HG03095 (cell line): ENCODE data around the gene HOXB3.

Experiments
- ATAC-seq: cut with Tn5 transposase; IDR thresholded peaks from one replicate; pipeline ENCODE4 v1.9.1; 2021; ENCODE audit warnings: moderate library complexity; ENCODE audit not compliant: unreplicated experiment

HOXB3 gene

DNA sequence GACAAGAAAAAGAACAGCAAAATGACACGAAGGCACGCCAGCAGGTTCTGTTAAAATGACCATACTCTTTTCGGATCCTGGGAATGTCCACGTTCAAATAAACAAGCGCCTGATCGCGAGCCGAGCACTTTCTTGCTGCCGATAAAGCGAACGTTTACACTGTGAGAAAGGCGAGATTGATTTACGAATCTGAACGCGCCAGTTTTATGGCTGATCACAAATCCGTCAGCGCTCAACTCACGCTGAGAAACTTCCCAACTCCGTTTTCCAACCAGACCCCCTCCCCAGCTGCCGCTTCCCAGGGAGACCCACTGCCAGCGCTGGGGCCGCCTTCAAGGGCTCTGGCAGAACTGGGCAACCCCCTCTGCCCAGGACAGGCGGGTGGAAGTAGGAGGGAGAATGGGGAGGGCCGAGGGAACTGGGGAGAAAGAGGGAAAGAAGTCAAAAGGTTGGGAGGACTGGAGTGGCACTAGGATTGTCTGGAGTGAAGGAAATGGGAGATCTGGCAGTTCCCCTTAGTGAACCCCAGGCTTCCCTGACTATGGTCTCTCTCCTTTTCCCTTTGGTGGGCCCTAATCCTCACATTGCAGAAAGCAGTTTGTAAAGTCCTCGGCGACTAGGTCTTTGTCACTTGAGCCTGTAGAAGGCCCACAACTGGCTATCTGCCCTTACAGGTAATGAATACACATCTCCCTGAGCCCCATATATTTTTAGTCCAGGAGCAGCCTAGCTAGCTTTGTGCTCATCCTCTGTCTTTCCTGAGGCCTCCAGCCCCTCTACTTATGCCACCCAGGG, 18.8 kb downstream of the HOXB3 start:
- ATAC-seq = no peak

GRCh38 chr17:48570325-48571023, 19.6 kb downstream of the HOXB3 start:
- no peak for ATAC-seq

DNA sequence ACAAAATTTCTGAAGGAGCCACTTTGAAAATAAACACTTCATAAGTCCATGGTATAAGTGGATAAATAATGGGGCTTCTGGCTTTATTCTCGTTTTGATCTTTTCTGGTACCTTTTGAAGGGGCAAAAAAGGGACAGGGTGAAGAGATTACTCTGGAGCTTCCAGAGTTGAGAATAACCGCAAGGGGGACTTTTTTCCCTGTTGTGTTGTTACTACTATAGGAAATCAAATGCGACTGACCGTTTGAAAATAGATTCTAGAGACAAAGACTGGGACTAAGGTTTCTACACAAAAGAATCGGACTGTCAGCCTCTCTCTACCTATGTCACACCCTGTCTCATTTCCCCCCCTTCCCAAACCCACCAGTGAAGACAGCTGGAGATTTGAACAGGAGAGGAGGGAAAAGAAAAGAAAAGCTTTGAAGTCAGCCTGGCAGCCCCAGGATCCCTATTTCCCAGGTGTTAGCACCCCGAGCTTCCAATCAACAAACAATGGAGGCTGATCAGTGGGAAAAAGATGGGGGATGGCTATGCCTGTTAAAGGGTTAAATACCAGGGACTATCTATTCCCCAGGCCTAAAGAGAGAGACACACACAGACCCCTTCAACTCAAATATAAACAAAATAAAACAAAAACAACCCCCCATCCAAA, 20.2 kb downstream of the HOXB3 start:
- ATAC-seq = no peak

- no peak for ATAC-seq
These were observed 20.8 kb downstream of the HOXB3 start for GRCh38 chr17:48569240-48569582.

DNA sequence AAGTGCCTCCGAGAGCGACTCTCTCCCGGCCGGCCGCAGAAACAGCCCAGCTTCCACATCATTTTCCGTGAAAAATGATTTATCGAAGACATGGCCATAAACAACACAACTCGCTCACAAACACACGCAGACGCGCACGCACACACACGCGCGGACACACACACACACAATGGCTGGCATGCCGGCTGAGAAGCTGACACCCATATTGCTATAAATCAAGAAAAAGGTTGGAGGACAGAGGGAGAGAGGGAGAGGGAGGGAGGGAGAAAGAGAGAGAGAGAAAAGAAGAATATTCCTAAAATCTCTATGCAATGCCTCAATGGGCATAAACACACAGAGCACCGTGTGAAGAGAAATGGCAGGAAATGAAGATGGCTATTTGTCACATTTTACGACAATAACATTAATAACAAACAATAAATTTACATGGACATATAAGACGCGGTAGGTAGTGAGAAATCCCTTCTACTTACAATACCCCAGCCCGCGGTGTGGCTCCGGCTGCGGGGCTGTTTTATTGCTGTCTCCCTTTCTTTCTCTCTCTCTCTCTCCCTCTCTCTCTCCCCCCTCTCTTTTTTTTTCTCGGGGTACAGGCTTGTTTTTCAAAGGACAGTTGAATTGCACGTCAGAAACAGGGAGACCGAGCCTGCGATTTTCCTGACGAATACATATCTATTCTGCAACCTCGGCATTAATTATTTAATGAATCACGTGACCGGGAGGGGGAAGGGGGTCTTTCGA, 21.4 kb downstream of the HOXB3 start:
- no peak for ATAC-seq

DNA sequence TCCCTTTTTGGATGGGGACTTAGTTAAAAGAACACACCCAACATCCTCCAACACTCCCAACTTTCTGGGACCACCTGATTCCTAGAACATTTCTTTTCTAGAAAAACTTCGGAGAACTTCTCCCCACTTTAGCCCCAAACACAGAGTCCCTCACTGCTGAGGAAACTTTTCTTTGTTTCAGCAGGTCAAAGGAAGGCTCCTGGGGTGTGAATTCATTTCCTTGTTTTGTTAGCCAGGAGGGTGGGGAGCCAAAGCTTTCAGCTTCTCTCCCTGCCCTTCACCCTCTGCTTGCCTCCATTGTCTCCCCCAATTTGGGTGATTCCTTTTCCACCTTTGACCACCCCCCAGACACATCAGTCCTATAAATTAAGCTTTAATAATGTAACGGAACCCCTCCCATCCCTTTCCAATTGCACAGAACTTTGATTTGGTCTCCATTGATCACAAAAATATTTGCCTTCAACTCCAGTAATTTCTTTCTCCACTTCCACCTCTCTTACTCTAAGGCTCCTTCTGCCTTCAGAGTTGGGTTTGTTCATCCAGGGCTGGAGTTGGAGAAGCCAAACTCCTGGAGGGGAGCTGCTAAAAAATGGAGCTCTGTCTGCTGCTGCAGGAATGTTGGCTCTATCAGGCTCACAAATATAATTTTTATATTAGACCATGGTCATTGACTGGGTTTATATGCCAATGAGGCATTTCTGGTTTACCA, 22.2 kb downstream of the HOXB3 start:
- no peak for ATAC-seq

GRCh38 chr17:48567209-48567608, 22.8 kb downstream of the HOXB3 start:
- ATAC-seq = no peak

GRCh38 chr17:48566717-48567116, 23.3 kb downstream of the HOXB3 start:
- ATAC-seq = no peak

DNA sequence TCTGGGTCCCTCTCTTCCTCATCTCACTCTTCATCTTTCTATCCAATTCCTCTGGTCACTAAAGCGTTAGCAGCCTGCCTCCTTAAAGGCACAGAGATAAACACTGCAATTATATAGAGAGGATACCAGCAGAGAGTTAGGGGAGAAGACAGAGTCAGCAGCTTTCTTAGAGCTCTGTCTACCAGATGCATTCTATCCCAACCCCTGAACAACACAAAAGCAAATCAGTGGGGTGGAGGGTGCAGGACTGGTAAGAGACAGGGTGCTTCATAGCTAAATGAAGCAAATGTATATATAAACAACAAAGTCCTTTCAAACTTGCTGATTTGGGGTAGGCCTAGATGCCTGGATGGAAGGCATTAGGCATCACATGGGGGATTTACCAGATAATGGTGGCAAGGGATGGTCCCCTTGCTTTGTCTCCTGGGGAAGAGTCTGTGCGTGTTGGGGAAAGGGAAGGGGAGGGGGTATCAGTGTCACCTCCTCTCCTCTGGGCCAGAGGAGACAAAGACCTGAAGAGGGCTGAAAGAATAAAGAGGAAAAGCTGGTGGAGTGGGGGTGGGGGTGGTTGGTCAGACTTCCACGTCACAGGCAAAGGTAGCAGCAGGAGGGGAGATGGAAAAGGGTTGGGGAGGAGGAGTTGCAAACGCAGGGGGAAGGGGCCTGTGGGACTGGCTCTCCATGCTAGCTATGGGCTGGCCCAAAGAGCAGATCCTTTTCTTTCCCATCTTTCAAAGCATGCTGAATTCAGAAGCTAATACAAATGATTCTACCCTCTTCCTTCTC, 23.9 kb downstream of the HOXB3 start:
- no peak for ATAC-seq

DNA sequence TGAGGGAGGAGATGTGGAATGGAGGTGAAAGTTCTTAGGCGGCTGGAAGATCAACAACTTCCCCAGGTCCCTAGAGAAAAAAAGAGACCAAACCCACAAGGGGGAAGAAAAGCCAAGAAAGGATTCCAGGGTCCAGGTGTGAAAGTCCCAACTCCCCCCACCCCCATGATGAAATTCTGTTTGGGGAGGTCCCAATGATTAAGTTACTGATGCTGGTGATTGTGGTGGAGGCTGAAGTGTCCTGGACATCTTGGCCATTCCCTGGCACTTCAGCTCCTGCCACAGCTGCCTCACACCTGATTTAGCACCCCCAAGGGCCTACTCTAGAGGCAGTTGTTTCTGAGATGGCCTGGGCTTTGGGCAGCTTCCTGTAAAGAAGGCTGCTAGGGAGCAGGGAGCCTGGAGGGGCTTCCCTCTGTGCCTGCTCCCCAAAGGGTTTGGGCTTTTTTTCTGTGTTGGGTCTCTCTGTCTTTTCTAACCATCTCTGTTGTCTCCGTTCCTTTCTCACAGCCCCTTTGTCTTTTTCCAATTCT, 25.0 kb downstream of the HOXB3 start:
- ATAC-seq = no peak

- no peak for ATAC-seq
These were observed 25.6 kb downstream of the HOXB3 start for GRCh38 chr17:48564188-48565021.

- ATAC-seq = no peak
These were observed 26.2 kb downstream of the HOXB3 start for GRCh38 chr17:48563867-48564187.

DNA sequence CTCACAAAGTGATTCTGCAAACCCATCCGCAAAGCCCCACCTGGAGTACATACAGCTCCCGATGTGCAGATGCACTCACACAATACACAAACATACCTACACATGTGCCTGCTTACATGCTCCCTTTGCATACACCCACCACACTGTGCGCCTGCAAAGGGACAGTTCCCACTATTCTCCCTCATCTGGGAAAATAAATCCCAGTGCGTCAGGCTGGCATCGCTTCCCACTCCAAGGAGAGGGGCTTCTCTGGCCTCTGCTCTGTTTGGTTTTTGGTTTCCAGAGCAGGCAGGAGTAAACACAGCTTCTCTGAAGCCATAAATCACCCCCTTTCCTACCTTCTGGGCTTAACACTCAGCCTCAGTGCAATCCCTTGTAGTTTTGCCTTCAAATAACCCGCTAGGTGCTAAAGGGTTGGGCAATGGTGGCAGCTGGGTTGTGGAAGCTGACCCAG, 26.6 kb downstream of the HOXB3 start:
- ATAC-seq = no peak

GRCh38 chr17:48562934-48563333, 27.1 kb downstream of the HOXB3 start:
- ATAC-seq = no peak

DNA sequence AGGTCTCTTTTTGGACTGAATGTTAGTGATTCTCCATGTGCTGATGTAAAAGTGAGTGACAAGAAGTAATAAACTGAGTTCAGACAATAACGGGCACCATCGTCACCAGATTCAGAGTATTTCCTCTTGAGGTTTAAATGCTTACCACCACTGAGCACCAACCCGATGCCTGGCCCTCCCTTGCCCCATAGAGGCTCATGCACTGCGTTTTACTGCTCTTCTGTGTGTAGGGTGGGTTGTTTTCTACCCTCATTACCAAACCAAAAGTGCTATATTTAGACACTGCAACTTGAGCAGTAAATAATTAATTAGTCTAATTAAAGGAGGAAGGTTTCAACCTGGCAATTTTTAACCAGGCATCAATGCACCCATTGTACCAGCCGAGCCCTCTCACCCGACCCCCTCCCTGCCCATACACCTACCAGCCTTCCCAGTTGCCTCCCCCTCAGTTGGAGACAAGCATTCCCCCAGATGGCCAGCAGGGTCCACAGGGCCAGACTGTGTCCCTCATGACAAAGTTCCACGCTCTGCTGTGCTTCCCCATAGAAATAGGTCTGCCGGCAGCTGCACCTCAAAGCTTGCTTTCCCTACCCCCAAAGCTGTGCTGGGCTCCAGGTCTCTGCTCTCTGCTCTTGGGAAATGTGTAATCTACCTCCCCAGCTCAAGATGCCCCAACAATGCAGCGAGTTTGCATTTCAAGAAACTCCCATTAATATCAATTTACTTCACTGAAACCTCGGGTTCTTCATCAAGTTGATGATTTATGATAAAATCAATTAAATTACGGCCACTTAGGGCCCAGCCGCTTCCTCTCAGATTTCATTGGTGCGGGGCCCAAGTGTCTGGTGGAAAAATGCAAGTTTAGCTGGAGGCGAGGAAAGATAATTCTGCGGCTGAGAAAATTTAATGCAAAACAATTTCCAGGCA, 27.9 kb downstream of the HOXB3 start:
- no peak for ATAC-seq

- no peak for ATAC-seq
These were observed 29.9 kb downstream of the HOXB3 start for GRCh38 chr17:48559840-48560817.
